Sigmoid colon (tissue), 4 donors: ENCODE data around the gene OR56B1.
"Not testable (repeated sequence)": the region's sequence is repeated elsewhere in the genome, so short reads cannot be mapped to it uniquely, and the experiment has no call there.

Source experiments
- EP300 ChIP-seq, 4 donors: sonication (generic); formaldehyde crosslinking; IDR thresholded peaks; one replicate each; pipeline ENCODE4 v1.6.1; 2017; ENCODE audit warnings: antibody characterized with exemption in 4 of 4
- POLR2A ChIP-seq, 2 donors: fragments of 450-650 bp; IDR thresholded peaks; one replicate each; pipeline ENCODE4 v1.6.1; 2016; ENCODE audit warnings: antibody characterized with exemption in 2 of 2, mild to moderate bottlenecking in 2 of 2, moderate library complexity in 2 of 2
- TF ChIP-seq, protein P1 (sequence below), 4 experiments: fragments of 450-650 bp in 3 of 4; fragments of 200-600 bp in 1 of 4; IDR thresholded peaks; one replicate each; pipeline ENCODE4 v1.5.1; 2016 to 2019; ENCODE audit warnings: antibody characterized with exemption in 4 of 4, mild to moderate bottlenecking in 3 of 4, moderate library complexity in 2 of 4

DNA sequence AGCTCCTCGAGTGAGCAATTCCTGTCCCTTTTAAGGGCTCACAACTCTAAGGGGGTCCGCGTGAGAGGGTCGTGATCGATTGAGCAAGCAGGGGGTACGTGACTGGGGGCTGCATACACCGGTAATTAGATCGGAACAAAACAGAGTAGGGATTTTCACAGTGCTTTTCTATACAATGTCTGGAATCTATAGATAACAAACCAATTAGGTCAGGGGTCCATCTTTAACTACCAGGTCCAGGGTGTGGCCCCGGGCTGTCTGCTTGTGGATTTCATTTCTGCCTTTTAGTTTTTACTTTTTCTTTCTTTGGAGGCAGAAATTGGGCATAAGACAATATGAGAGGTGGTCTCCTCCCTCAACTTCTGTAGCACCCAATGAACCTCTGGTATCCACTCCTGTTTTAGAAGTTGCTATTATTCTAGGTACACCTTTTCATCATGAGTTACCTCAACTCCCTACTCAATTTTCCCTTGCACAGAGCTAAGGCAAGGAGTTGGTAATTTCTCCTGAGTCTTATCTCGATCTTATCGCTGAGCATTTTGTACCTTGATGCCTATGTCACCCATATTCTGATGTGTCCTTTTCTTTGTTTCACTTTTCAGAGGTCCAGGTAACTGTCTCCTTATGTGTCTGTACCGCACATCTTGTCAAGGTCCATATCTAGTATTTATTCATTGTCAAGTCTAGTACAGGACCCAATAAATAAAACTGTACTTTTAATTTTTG lies 44.8 kb upstream of the OR56B1 start:
- TF ChIP-seq, protein P1, sequence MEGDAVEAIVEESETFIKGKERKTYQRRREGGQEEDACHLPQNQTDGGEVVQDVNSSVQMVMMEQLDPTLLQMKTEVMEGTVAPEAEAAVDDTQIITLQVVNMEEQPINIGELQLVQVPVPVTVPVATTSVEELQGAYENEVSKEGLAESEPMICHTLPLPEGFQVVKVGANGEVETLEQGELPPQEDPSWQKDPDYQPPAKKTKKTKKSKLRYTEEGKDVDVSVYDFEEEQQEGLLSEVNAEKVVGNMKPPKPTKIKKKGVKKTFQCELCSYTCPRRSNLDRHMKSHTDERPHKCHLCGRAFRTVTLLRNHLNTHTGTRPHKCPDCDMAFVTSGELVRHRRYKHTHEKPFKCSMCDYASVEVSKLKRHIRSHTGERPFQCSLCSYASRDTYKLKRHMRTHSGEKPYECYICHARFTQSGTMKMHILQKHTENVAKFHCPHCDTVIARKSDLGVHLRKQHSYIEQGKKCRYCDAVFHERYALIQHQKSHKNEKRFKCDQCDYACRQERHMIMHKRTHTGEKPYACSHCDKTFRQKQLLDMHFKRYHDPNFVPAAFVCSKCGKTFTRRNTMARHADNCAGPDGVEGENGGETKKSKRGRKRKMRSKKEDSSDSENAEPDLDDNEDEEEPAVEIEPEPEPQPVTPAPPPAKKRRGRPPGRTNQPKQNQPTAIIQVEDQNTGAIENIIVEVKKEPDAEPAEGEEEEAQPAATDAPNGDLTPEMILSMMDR (IDR thresholded peaks at IDR 0.05), result not testable (repeated sequence)
- not testable (repeated sequence) for TF ChIP-seq EP300, POLR2A (IDR thresholded peaks at IDR 0.05)
